HG02884 (cell line): ENCODE measurements around the gene DUOX1.
"Not testable (repeated sequence)": the region's sequence is repeated elsewhere in the genome, so short reads cannot be mapped to it uniquely, and the experiment has no call there.

ENCODE experiments used
- ATAC-seq: cut with Tn5 transposase; IDR thresholded peaks from one replicate; pipeline ENCODE4 v1.9.1; 2021; ENCODE audit warnings: mild to moderate bottlenecking, moderate library complexity; ENCODE audit not compliant: unreplicated experiment

Gene DUOX1

GRCh38 chr15:45120081-45120972, 9.5 kb upstream of the DUOX1 start:
- ATAC-seq: no peak

GRCh38 chr15:45121020-45121419, 8.8 kb upstream of the DUOX1 start:
- ATAC-seq: no peak

- no peak for ATAC-seq
These were observed 7.9 kb upstream of the DUOX1 start for GRCh38 chr15:45121706-45122417.

- ATAC-seq: no peak
These were observed 7.1 kb upstream of the DUOX1 start for GRCh38 chr15:45122719-45123118.

GRCh38 chr15:45123397-45123796, 6.4 kb upstream of the DUOX1 start:
- ATAC-seq: no peak

GRCh38 chr15:45126535-45127158, 3.1 kb upstream of the DUOX1 start:
- no peak for ATAC-seq

- ATAC-seq: no peak
These were observed 689 bp upstream of the DUOX1 start for GRCh38 chr15:45128971-45129639.

- no peak for ATAC-seq
These were observed 652 bp downstream of the DUOX1 start for GRCh38 chr15:45130291-45131000.

- no peak for ATAC-seq
These were observed 1.7 kb downstream of the DUOX1 start for GRCh38 chr15:45131510-45131909.

- ATAC-seq: no peak
These were observed 3.2 kb downstream of the DUOX1 start for GRCh38 chr15:45132844-45133560.

GRCh38 chr15:45133561-45133920, 3.7 kb downstream of the DUOX1 start:
- no peak for ATAC-seq

GRCh38 chr15:45134046-45134445, 4.3 kb downstream of the DUOX1 start:
- ATAC-seq: no peak

GRCh38 chr15:45134682-45135604, 5.1 kb downstream of the DUOX1 start:
- no peak for ATAC-seq

GRCh38 chr15:45135705-45136377, 6.0 kb downstream of the DUOX1 start:
- not testable (repeated sequence) for ATAC-seq

GRCh38 chr15:45136378-45136764, 6.6 kb downstream of the DUOX1 start:
- no peak for ATAC-seq

GRCh38 chr15:45137703-45138102, 7.9 kb downstream of the DUOX1 start:
- no peak for ATAC-seq

- no peak for ATAC-seq
These were observed 9.3 kb downstream of the DUOX1 start for GRCh38 chr15:45138814-45139765.
